PFSK-1 (cell line): ENCODE results near the gene GSTP1.

Source experiments
- POLR2AphosphoS5 ChIP-seq: IDR thresholded peaks from 2 replicates; pipeline ENCODE4 v1.6.1; 2012; ENCODE audit warnings: low read depth, mild to moderate bottlenecking, control low read depth, low read length, moderate library complexity
- REST ChIP-seq, 2 experiments: IDR thresholded peaks; 2 replicates each; pipeline versions ENCODE4 v1.6.1 to v1.8.0; 2011 to 2012; ENCODE audit warnings: low read depth in 2 of 2, low read length in 2 of 2, control low read depth in 1 of 2, inconsistent platforms in 1 of 2, mild to moderate bottlenecking in 1 of 2, moderate library complexity in 1 of 2; ENCODE audit not compliant: insufficient read depth in 1 of 2
- TAF1 ChIP-seq: IDR thresholded peaks from 2 replicates; pipeline ENCODE4 v1.6.1; 2012; ENCODE audit warnings: low read length, control low read depth, borderline replicate concordance; ENCODE audit not compliant: insufficient read depth

GRCh38 chr11:67593565-67593905 lies 9.9 kb downstream of the GSTP1 start:
- TF ChIP-seq REST (IDR thresholded peaks at IDR 0.05; ENCODE audit: insufficient read depth in 1 of 2, low read depth in 2 of 2, low read length in 2 of 2) (no peak), TAF1 (no peak), POLR2AphosphoS5 (no peak)
